HuH-7 (cell line): ENCODE results near the gene LRP2BP.
"Not testable (repeated sequence)": the region's sequence is repeated elsewhere in the genome, so short reads cannot be mapped to it uniquely, and the experiment has no call there.

Source experiments
- DNase-seq: peaks from one replicate; pipeline ENCODE4 v3.0.0; 2011; ENCODE audit warnings: low spot score

The LRP2BP gene

GRCh38 chr4:185325721-185326120 is 70.0 kb downstream of the LRP2BP start:
- DNase-seq: not testable (repeated sequence)

- not testable (repeated sequence) for DNase-seq
Observed at GRCh38 chr4:185324361-185324760, 71.4 kb downstream of the LRP2BP start.

GRCh38 chr4:185323606-185324005 is 72.1 kb downstream of the LRP2BP start:
- no peak for DNase-seq

GRCh38 chr4:185322803-185323202 is 72.9 kb downstream of the LRP2BP start:
- DNase-seq: no peak

GRCh38 chr4:185318679-185319078 is 77.0 kb downstream of the LRP2BP start:
- no peak for DNase-seq

- no peak for DNase-seq
Observed at GRCh38 chr4:185317880-185318279, 77.8 kb downstream of the LRP2BP start.

- not testable (repeated sequence) for DNase-seq
Observed at GRCh38 chr4:185317462-185317861, 78.3 kb downstream of the LRP2BP start.
